ENCODE measurements around the gene GPR4.

GRCh38 chr19:45637890-45638667 is 36.1 kb upstream of the GPR4 start:
- TF ChIP-seq CTCF (optimal IDR thresholded peaks at IDR 0.05 in 1 of 3, IDR thresholded peaks at IDR 0.05 in 1 of 3, conservative IDR thresholded peaks at IDR 0.05 in 1 of 3; ENCODE audit: extremely low read depth in 1 of 3, insufficient read depth in 2 of 3, low read length in 3 of 3) (no peak), EZH2 (IDR thresholded peaks at IDR 0.05; ENCODE audit: low read length) (no peak)
